Mucosa of descending colon (tissue), 3 donors: ENCODE data around the gene TECRL. TPM values are rescaled to one million over a fixed set of nuclear protein-coding genes. Genes with fewer than 3 reads are reported as not detected.

ENCODE experiments used
- ATAC-seq: fragments of 200-7000 bp; cut with Tn5 transposase; one replicate; pipeline ENCODE4 v1.9.1; 2020; ENCODE audit warnings: mild to moderate bottlenecking, moderate library complexity
- DNase-seq, 3 donors: peaks; one replicate each; pipeline ENCODE4 v3.0.0-alpha.2; 2020
- H3K36me3 ChIP-seq: fragments of 200-600 bp; one replicate; pipeline ENCODE4 v1.8.0; 2021; ENCODE audit warnings: low read depth, mild to moderate bottlenecking
- H3K4me1 ChIP-seq: fragments of 200-600 bp; one replicate; pipeline ENCODE4 v1.8.0; 2021; ENCODE audit warnings: low read depth, mild to moderate bottlenecking
- H3K4me3 ChIP-seq: fragments of 200-600 bp; one replicate; pipeline ENCODE4 v1.8.0; 2021; ENCODE audit warnings: mild to moderate bottlenecking
- H3K9me3 ChIP-seq: fragments of 200-600 bp; one replicate; pipeline ENCODE4 v1.8.0; 2021; ENCODE audit warnings: mild to moderate bottlenecking
- CTCF ChIP-seq: fragments of 200-600 bp; IDR thresholded peaks from one replicate; pipeline ENCODE4 v1.8.0; 2022; ENCODE audit warnings: antibody characterized with exemption, mild to moderate bottlenecking
- intact Hi-C, 2 donors: fragments of 100-400 bp; cut with DNase I in 1 of 2; cut with micrococcal nuclease in 1 of 2; formaldehyde crosslinking; loops; one replicate each; pipeline versions ENCODE4 v1.11.0 to v1.11.1; 2022; cut with DNase I, micrococcal nuclease
- total RNA-seq, 3 donors: library from RNA; stranded (reverse); fragmentation: NEBNext Ultra II Directional in 2 of 3; extraction: Animal tissue kit (Norgen Biotek cat#: 25700) in 2 of 3; gene quantifications; one replicate each; pipeline versions ENCODE4 v1.2.1 to v1.2.4, GENCODE V29; 2021 to 2023
- donor health status: DM: no; HTN: no; CAD: no; lungs with moderate emphysema.
- donor health status: DM: no; HTN: no; CAD: no.
- donor health status: DM: no; HTN: yes; CAD: no.

TECRL gene
- total RNA-seq, 3 donors from 2014 or later, result 0.55 TPM; not detected in 2

GRCh38 chr4:64405761-64406160 lies 3.5 kb downstream of the TECRL start:
- intact Hi-C loops, result no loop called here
- Histone ChIP-seq H3K4me3 (no peak overlapping the region), H3K9me3 (no peaks in the 10 kb centered on the region), H3K4me1 (no peaks in the 10 kb centered on the region), H3K36me3 (no peaks in the 10 kb centered on the region)
- ATAC-seq (no peak), DNase-seq (no peak)
- TF ChIP-seq CTCF, result no peak

GRCh38 chr4:64402684-64403083 lies 6.6 kb downstream of the TECRL start:
- H3K4me1 ChIP-seq, result no peaks in the 10 kb centered on the region
- ATAC-seq, result no peak
- TF ChIP-seq CTCF, result no peak
- intact Hi-C loops, result no loop called here
- H3K36me3 ChIP-seq, result no peaks in the 10 kb centered on the region
- H3K4me3 ChIP-seq, result no peak overlapping the region
- DNase-seq, result no peak
- peaks cover 2% of the 10 kb centered on the region for H3K9me3 ChIP-seq

GRCh38 chr4:64399313-64400109 lies 9.7 kb downstream of the TECRL start:
- Histone ChIP-seq H3K4me1 (no peaks in the 10 kb centered on the region), H3K9me3 (peaks cover 10% of the 10 kb centered on the region), H3K36me3 (no peaks in the 10 kb centered on the region), H3K4me3 (no peak overlapping the region)
- ATAC-seq (no peak), DNase-seq (no peak)
- intact Hi-C loops, result no loop called here
- TF ChIP-seq CTCF, result no peak

- intact Hi-C loops, result no loop called here
- peaks cover 8% of the 10 kb centered on the region for H3K9me3 ChIP-seq
These were observed 14.8 kb downstream of the TECRL start for GRCh38 chr4:64394469-64394868.

GRCh38 chr4:64388252-64388651 lies 21.0 kb downstream of the TECRL start:
- H3K36me3 ChIP-seq, result no peaks in the 10 kb centered on the region
- intact Hi-C loops, result no loop called here
- TF ChIP-seq CTCF, result no peak
- peaks cover 11% of the 10 kb centered on the region for H3K9me3 ChIP-seq
- no peak for DNase-seq
- H3K4me1 ChIP-seq, result no peaks in the 10 kb centered on the region
- no peak for ATAC-seq
- no peak overlapping the region for H3K4me3 ChIP-seq

More at GRCh38 chr4:64394469-64394868, 14.8 kb downstream of the TECRL start:
- Histone ChIP-seq H3K4me3 (no peak overlapping the region), H3K36me3 (no peaks in the 10 kb centered on the region), H3K4me1 (no peaks in the 10 kb centered on the region)
- DNase-seq (no peak), ATAC-seq (no peak)
- TF ChIP-seq CTCF, result no peak
